ENCODE data around the gene LMO1. TPM values are rescaled to one million over a fixed set of nuclear protein-coding genes. Genes with fewer than 3 reads are reported as not detected.

LMO1 gene
- total RNA-seq, 2 donors from 2014 or later, result not detected

- ATAC-seq (replicated peaks), result no peak
- peaks cover 14% of the 10 kb centered on the region for H3K27me3 Mint-ChIP-seq
- H3K4me3 Mint-ChIP-seq, result no peak overlapping the region
- no peaks in the 10 kb centered on the region for H3K9me3 Mint-ChIP-seq
- no peak overlapping the region for H3K27ac Mint-ChIP-seq
- H3K4me1 Mint-ChIP-seq, result no peaks in the 10 kb centered on the region
- no peaks in the 10 kb centered on the region for H3K36me3 Mint-ChIP-seq (ENCODE audit: low read depth)
These were observed 17.6 kb upstream of the LMO1 start for GRCh38 chr11:8281266-8281665.

- no peak for ATAC-seq (replicated peaks)
- Mint-ChIP-seq H3K36me3 (ENCODE audit: low read depth) (no peaks in the 10 kb centered on the region), H3K27ac (no peak overlapping the region), H3K4me3 (no peak overlapping the region), H3K4me1 (no peaks in the 10 kb centered on the region), H3K9me3 (no peaks in the 10 kb centered on the region), H3K27me3 (peaks cover 13% of the 10 kb centered on the region)
These were observed 14.0 kb upstream of the LMO1 start for GRCh38 chr11:8277691-8278090.

GRCh38 chr11:8276528-8276927 lies 12.8 kb upstream of the LMO1 start:
- Mint-ChIP-seq H3K36me3 (ENCODE audit: low read depth) (no peaks in the 10 kb centered on the region), H3K9me3 (no peaks in the 10 kb centered on the region), H3K4me1 (no peaks in the 10 kb centered on the region), H3K27ac (no peak overlapping the region), H3K27me3 (peaks cover 24% of the 10 kb centered on the region), H3K4me3 (no peak overlapping the region)
- ATAC-seq (replicated peaks), result no peak

- ATAC-seq (replicated peaks), result no peak
- no peaks in the 10 kb centered on the region for H3K4me1 Mint-ChIP-seq
- H3K36me3 Mint-ChIP-seq (ENCODE audit: low read depth), result no peaks in the 10 kb centered on the region
- H3K27me3 Mint-ChIP-seq, result peaks cover 45% of the 10 kb centered on the region
- no peak overlapping the region for H3K27ac Mint-ChIP-seq
- no peaks in the 10 kb centered on the region for H3K9me3 Mint-ChIP-seq
- H3K4me3 Mint-ChIP-seq, result no peak overlapping the region
These were observed 9.6 kb upstream of the LMO1 start for GRCh38 chr11:8273287-8273686.

- Mint-ChIP-seq H3K4me1 (no peaks in the 10 kb centered on the region), H3K27me3 (peaks cover 53% of the 10 kb centered on the region), H3K4me3 (no peak overlapping the region), H3K9me3 (no peaks in the 10 kb centered on the region), H3K36me3 (ENCODE audit: low read depth) (no peaks in the 10 kb centered on the region), H3K27ac (no peak overlapping the region)
- ATAC-seq (replicated peaks), result no peak
These were observed 7.6 kb upstream of the LMO1 start for GRCh38 chr11:8271106-8271886.

- Mint-ChIP-seq H3K27ac (no peak overlapping the region), H3K4me1 (no peaks in the 10 kb centered on the region), H3K27me3 (peaks cover 56% of the 10 kb centered on the region), H3K9me3 (no peaks in the 10 kb centered on the region), H3K4me3 (no peak overlapping the region), H3K36me3 (ENCODE audit: low read depth) (no peaks in the 10 kb centered on the region)
- ATAC-seq (replicated peaks), result no peak
These were observed 6.0 kb upstream of the LMO1 start for GRCh38 chr11:8269636-8270035.

DNA sequence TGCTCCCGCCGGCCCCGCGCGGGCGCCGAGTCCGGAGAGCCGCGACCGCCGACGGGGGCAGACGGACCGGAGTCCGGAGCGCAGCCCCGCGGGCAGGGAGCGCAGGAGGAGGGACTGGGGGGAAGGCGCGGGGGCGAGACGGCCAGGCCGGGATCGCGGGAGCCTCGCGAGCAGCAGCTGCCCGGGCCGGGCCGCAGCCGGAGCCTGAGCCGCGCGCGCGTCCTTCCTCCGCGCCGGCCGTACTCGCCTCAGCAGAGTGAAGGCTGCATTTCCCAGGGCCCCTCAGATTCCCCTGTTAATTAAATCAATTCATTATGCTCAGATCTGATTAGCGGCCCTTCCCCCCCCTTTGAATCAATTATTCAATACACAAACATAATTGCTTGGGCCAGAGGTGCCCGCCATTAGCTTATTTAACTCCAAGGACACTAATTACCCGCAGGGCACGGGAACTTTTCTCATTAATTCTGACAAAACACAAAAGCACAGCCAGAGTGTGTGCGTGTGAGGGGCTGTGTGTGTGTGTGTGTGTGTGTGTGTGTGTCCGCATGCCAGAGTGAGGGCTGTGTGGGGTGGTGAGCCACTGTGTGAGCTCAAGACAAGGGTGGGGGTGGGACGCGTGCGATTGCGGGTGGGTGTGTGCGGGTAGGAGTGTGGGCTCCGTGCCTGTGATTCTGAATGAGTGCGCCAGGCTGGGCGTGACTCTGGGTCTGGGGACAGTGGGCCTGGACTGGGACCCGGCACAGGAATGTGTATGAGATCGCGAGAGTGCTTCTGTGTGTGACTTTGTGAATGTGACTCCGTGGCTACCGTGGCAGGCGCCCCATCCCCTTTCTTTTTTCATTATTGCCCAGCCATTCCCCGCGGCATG lies 5.1 kb upstream of the LMO1 start:
- ATAC-seq (replicated peaks), result no peak
- H3K27ac Mint-ChIP-seq, result no peak overlapping the region
- no peaks in the 10 kb centered on the region for H3K9me3 Mint-ChIP-seq
- H3K4me1 Mint-ChIP-seq, result peaks cover 5% of the 10 kb centered on the region
- peaks cover 62% of the 10 kb centered on the region for H3K27me3 Mint-ChIP-seq
- H3K36me3 Mint-ChIP-seq (ENCODE audit: low read depth), result no peaks in the 10 kb centered on the region
- peak overlapping the region; percentile 28 for H3K4me3 Mint-ChIP-seq

GRCh38 chr11:8267831-8268529 lies 4.3 kb upstream of the LMO1 start:
- peak; percentile 31 for ATAC-seq (replicated peaks)
- no peak overlapping the region for H3K27ac Mint-ChIP-seq
- peaks cover 63% of the 10 kb centered on the region for H3K27me3 Mint-ChIP-seq
- H3K4me3 Mint-ChIP-seq, result peak overlapping the region; percentile 32
- H3K36me3 Mint-ChIP-seq (ENCODE audit: low read depth), result no peaks in the 10 kb centered on the region
- peaks cover 6% of the 10 kb centered on the region for H3K4me1 Mint-ChIP-seq
- no peaks in the 10 kb centered on the region for H3K9me3 Mint-ChIP-seq

- Mint-ChIP-seq H3K27ac (no peak overlapping the region), H3K36me3 (ENCODE audit: low read depth) (no peaks in the 10 kb centered on the region), H3K4me3 (peak overlapping the region; percentile 32), H3K4me1 (peaks cover 6% of the 10 kb centered on the region), H3K9me3 (no peaks in the 10 kb centered on the region), H3K27me3 (peaks cover 59% of the 10 kb centered on the region)
- no peak for ATAC-seq (replicated peaks)
These were observed 3.6 kb upstream of the LMO1 start for GRCh38 chr11:8267280-8267679.

DNA sequence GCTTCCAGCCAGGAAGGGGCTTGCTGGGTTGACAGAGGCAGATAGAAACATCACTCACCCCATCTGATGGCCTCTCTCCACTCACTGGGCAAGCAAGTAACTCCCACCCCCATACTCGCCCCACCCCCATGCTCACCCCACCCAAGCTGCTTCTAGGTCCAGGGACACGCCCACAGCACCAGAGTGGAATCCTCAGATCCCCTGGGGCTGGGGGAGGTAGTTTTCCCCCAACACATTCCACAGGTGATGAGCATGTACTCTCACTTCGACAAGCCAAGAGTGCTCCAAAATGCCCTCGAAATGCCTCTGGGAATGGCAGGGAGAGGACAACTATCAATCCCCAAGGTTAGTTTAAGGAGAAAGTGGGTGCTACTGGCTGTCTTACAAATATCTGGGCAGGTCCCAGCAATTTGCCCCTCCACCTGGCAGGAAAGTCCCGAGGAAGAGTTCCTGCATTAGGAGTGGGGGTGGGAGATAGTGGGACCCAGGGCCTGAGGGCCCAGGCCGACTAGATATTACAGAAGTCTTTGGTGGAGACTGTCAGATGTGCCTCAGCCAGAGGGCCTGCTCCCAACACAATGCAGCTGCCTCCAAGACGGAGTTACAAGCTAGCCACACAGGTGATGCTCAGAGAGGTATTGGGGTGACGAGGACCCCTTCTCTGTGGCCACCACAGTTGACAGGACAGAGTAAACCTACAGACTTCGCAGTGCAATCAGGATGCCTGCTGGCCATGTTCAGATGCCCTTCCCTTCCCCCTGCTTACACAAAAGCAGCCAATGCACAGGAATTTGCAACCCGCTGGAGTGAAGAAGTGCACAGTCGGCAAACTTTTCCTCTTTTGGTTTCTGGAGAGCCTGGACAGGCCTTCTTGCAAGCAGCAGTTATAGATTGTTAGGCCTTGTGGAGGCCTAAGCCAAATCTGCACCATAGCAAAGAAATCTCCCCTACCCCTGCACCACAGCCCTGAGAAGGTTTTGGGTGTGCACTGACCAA lies 2.9 kb upstream of the LMO1 start:
- Mint-ChIP-seq H3K4me3 (no peak overlapping the region), H3K27me3 (peaks cover 58% of the 10 kb centered on the region), H3K36me3 (ENCODE audit: low read depth) (no peaks in the 10 kb centered on the region), H3K27ac (no peak overlapping the region), H3K9me3 (no peaks in the 10 kb centered on the region), H3K4me1 (peaks cover 6% of the 10 kb centered on the region)
- ATAC-seq (replicated peaks), result no peak

- Mint-ChIP-seq H3K9me3 (no peaks in the 10 kb centered on the region), H3K36me3 (ENCODE audit: low read depth) (no peaks in the 10 kb centered on the region), H3K4me3 (no peak overlapping the region), H3K27me3 (peaks cover 57% of the 10 kb centered on the region), H3K27ac (no peak overlapping the region), H3K4me1 (peaks cover 6% of the 10 kb centered on the region)
- no peak for ATAC-seq (replicated peaks)
These were observed 2.1 kb upstream of the LMO1 start for GRCh38 chr11:8265681-8266241.

- H3K27me3 Mint-ChIP-seq, result peaks cover 51% of the 10 kb centered on the region
These were observed 439 bp downstream of the LMO1 start for GRCh38 chr11:8263109-8263768.

GRCh38 chr11:8262552-8263108 lies 1.0 kb downstream of the LMO1 start:
- Mint-ChIP-seq H3K9me3 (no peaks in the 10 kb centered on the region), H3K36me3 (ENCODE audit: low read depth) (no peaks in the 10 kb centered on the region), H3K27ac (no peak overlapping the region), H3K4me3 (peak overlapping the region; percentile 63), H3K27me3 (peaks cover 51% of the 10 kb centered on the region), H3K4me1 (peaks cover 6% of the 10 kb centered on the region)
- ATAC-seq (replicated peaks), result peak; percentile 35

More at GRCh38 chr11:8263109-8263768, 439 bp downstream of the LMO1 start:
- no peak overlapping the region for H3K27ac Mint-ChIP-seq
- ATAC-seq (replicated peaks), result peak; percentile 17
- H3K4me3 Mint-ChIP-seq, result peak overlapping the region; percentile 63
- H3K9me3 Mint-ChIP-seq, result no peaks in the 10 kb centered on the region
- peaks cover 6% of the 10 kb centered on the region for H3K4me1 Mint-ChIP-seq
- no peaks in the 10 kb centered on the region for H3K36me3 Mint-ChIP-seq (ENCODE audit: low read depth)
